Fibroblast of gingiva (primary cell): Measurements from ENCODE around the gene PXDC1.

Experiments
- DNase-seq: peaks from one replicate; pipeline ENCODE4 v3.0.0-alpha.2; 2011; ENCODE audit warnings: low read depth

PXDC1 gene, protein sequence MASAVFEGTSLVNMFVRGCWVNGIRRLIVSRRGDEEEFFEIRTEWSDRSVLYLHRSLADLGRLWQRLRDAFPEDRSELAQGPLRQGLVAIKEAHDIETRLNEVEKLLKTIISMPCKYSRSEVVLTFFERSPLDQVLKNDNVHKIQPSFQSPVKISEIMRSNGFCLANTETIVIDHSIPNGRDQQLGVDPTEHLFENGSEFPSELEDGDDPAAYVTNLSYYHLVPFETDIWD

DNA sequence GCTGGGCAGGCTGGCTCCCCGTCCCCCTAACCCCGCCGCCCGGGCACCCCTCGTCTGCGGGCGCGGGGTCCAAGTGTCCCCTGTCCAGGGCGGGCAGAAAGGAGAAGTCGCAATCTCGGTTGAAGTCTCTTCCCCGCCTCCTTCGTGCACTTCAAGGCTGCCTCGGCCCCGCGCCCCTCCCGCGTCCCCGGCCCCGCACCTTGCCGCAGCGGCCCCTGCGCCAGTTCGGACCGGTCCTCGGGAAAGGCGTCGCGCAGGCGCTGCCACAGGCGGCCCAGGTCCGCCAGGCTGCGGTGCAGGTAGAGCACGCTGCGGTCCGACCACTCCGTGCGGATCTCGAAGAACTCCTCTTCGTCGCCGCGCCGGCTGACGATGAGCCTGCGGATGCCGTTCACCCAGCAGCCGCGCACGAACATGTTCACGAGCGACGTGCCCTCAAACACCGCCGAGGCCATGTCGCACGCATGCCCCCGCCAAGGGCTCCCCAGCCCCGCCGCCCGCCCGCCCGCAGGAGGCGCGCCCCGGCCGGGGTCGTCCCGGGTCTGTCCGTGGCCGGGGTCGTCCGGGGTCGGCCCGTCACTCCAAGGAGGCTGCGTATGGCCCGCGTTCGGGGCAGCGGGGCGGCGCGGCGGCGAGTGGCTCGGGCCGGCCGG, at the start of gene PXDC1:
TSS of gene PXDC1 (minus strand) at position 637 of the 653 bp plus-strand sequence. CDS start at position 455, 182 bp downstream.
- DNase-seq, result no peak

DNA sequence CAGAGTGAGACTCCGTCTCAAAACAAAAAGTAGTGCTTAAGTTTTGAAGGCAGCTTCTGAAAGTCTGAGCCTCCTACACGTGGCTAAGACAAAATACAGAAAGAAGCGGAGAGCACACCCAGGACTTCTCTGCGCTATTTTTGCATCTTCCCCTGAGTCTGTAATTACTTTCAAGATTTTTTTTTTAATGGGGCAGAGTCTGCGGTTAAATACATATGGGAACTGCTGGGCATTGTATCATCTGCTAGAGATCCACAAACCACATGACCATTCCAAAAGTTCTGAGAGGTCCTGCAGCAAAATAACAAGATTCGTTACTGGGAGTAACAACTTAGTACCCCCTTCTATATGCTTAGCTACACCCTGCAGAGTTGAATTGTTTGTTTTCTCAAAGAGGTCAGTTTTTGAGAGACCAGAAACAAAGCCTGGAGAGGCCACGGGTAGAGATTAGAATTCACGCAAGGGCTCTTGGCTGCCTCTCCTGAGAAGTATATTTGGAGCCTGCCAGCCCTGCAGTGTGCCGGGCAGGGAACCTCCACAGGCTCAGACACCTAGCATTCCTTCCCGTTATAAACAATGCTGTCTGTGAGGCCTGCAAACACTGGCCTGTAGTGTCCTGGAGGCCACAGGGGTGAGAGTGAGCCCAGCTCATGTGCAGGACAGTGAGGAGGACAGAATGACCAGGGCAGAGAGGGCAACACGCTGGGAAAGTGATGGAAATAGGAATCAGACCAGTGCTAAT, 49.5 kb upstream of the PXDC1 start:
- DNase-seq, result no peak

DNA sequence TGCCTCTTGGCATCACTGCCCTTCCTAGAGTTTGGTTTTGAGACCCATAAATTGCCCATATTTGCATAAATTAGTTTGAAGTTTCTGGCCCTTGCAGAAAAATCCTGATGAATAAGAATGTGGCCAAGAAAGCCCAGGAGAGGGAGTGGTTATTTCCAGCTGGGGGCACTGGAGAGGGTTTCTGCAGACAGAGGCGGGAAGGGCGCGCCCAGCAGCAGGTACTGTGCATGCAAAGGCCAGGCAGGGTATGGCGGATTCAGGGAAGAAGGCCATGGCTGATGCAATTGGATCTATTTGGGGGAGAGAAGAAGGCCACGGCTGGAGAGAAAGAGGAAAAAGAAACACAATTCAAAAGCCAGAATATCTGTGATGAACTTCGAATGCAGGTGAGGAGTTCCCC, 48.2 kb upstream of the PXDC1 start:
- DNase-seq, result no peak

DNA sequence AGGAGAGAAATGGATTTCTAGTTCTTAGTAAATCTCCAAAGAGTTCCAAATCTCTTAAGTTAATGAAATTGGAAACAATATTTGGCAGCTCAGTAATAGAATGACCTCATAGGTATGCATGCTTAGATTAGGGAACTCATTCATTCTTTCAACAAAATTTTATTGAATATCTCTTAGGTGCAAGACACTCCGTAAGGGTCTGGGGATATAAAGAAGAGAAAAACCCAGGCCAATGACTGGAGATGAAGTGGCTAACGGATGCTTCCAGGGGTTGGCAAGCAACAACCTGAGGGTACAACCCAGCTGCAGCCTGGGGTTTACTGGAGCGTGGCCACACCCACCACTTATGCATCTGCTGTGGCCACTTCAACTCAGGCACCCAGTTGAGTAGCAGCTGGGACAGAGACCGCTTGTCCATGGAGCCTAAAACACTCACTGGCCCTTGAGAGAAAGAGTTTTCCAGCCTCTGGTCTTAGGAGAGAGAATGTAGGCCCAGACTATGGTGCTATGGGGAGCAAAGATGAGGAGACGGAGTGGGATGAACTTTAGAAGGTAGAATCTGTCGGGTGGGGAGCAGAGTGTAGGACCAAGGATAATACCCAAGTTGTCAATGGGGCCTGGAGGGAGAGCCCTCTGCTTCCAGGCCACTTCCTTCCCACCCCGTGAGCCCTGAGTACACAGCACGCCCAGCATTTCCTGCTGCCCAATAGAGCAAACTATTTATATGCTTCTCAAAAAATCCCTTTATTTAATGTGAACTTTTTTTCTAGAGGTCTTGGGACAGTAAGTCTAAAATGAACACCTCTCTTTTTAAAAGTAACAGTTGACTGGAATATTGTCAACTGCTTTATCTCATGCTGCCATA, 46.8 kb upstream of the PXDC1 start:
- DNase-seq, result no peak

DNA sequence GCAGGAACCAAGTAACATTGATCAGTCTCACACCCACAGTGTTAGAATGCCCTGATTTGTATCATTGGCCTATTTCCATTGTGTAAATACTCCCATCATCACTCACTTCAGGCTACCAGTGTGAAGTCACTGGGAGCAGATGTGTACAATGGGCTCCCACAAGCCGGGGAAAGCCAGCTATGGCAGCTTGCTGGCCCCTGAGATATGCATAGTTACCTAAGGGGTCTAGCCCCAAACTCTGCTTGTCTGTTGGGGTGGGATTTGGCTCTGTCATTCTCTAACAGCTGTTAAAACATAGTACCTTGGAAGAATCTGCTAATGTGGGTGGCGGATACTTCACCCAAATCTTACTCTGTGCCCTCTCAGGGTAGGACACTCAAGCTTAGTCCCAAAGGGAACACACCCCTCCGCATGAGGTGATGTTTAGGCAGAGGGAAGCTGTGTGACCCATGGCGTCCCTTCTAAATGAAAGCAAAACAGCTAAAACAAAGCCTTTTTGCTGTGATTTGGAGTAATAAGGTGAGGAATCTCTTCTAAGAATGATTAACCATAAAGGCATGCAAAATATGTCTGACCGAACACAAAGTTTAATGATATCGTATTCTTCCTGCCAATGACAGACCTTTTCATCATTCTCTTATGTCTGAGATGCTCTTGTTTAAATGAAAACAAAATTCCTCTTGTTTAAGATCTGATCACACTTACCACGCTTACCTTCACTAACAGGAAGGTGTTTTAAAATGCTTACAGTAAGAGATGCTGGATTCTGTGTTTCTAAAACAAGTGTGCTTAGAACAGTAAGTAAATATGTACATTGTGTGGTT, 45.9 kb upstream of the PXDC1 start:
- peak; percentile 58 for DNase-seq

DNA sequence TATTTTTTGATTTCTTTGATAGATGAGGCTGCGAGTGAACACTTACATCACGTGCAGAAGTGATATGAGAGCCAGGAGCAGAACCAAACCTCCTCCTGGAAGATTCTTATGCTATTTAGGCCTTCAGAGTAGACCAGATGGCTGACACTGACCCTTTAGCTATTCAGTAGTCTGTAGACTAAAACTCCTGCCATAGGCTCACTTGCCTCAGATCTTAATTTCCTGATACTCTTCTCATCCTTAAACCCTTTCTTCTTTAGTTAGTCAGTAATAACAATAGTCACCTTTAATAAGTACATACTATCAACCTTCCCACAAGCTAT, 45.2 kb upstream of the PXDC1 start:
- no peak for DNase-seq

DNA sequence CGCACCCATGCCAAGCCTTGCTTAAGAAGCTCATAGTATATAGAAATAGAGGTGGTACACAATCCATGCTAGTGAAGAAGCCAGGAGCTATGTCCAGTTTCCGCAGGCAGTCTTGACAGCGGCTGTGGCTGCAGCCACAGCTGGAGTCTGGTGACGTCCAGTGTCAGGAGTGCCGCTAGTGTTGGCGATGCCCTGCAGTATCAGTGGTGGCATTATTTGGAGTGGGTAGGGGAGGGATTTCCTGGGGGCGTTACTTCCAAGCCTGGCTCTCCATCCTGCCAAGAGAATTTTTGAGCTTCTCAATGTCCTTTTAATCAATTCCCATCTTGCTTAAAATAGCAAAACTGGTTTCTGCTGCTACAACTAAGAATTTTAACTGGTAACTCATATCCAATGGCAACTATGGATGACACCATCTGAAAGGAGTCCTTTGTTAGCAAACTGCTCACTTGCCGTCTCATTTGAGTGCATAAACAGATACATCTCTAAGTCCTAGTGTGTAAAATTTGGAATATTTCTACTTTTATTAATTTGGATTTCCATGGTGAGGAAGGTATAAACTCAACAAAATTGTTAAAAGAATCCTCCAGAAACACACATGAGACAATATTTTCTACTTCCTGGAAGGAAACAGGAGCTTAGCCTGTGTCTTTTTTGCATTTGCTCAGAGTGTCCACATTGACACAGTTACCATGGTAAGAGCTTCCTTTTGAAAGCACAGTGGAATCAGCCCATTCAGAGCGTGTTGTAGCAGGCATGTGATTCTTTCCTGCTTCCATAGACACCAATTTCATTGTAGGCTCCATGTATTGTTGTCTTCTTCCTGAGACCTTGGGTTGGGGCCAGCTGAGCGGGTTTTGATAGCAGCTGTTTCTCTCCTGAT, 44.6 kb upstream of the PXDC1 start:
- DNase-seq, result no peak

DNA sequence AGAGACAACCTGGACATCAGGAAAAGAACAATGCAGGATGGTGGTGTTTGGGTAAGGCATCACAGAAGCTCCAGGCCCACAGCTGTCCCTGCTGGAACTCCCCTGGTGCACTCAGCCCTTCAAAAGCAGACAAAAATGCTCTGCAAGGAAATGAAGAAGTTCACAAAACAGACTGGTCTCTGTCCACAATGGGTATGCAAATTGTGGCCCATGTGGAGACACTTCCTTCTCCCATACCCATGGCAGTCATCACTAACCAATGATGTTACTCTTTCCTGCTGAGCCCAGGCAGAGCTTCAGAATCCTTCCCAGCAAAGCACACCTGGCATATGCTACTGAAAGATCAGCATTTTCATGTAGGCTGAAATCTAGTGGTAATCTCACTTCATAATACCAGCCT, 42.6 kb upstream of the PXDC1 start:
- no peak for DNase-seq

DNA sequence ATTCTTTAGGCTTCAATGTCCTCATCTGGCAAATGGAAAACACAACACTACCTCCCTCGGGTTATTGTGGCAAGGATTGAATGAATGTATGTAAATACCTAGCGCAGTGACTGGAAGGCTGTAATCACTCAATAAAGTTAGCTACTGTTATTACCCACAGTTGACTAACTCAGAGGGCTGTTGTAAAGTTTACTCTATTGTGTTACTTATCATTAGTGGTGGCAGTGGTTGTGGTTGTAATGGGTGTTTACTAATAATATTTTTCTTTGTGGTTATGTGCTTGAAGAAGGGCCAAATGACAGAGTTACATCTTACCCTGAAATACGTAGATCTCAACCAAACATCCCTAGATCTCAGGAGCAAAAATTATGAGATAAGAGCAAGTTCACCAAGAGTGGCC, 42.0 kb upstream of the PXDC1 start:
- no peak for DNase-seq

DNA sequence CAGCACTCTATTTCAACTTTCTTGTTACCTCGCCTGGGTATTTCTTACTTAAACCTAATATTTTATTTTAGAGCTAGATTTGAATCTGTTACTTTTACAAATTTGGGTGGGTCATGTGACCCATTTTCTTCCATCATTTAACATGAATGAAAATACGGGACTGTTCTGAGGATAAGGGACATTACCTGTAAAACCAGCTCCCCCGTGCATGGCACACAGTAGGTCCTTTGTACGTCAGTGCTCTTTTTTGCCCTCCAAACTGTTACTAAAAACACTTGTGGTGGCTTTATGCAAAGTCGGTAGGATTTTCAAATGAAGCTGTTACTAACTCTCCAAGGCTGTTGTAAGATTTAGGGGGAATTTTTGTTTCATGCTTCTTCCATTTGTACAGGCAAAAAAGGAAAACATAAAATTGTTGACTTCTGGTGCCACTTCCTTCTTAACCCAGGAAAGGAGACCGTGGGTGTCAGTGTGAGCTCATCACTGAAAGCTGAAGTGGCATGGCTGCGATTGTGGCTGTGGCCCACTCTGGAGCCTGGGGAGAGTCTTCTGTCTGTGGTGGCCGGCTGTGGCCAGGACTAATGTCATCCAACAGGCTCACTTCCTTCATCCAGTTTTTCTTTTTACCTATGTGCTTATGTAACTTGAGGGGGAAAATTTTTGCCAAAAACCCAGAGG, 40.2 kb upstream of the PXDC1 start:
- no peak for DNase-seq

DNA sequence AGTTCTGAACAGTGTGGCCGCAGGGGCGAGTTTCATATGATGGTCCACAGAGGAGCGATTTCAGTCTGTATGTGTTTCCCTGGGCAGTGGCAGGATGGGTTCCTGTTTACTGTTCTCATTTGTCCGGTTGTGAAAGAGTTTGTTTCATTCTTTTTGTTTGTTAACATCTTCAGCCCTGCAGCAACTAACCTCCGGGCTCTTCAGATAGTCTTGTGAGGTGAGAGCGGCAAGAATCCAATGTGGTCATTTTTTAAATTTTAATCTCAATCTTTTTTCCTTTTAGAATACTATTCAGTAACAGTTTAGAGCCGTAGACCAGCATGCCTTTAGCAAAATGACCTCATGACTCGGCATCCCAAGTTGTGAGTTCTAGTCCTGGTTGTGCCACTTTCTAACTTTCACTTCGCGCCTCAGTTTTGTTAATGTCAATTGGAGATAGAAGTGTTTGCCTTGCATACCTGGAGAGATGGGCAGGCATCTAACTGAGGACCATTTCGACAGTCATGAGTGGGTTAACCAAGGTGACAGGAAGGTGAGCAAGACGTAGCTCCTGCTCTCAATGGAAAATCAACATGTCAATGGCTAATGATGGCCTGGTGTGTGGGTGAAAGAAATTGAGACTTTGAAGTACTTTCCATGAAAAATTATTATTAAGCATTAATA, 38.5 kb upstream of the PXDC1 start:
- no peak for DNase-seq

DNA sequence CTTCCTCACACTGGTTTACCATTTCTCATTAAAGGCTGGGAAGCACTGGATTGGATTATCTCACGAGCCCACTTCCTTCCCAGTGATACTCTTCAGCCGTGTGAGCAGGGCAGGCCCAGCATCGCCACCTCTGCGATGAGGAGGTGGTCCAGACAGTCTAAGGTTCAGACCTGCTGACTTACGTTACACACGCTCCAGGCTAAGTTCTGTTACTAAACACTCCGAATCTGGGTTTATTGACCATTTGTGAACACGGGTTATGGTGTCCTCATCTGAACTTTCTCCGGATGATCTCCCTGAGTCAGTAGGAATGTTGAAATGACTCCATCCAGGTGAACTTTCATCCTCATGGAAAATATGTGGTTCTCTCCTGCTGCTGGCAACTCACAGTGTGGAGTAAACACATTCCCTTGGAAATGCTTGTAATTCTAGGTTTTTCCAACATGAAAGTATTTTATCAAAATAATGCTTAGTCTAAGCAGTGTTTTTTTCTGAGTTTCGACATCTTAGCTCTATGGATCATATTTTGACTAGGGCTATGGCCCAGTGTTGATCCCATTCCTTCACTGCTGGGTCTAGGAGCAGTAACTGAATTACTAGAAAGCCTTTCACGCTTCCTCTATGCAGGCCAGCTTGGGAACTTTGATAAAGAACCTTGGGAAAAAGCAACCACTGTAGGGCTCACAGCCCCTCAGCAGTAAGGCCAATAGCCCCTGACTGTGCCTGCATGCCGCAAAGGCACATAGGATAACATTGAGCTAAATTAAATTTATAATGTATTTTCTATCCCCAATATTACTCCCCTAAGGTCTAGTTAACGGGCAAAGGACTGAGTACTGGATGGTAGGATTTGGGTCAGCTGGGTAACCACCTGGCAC, 37.7 kb upstream of the PXDC1 start:
- peak; percentile 24 for DNase-seq

DNA sequence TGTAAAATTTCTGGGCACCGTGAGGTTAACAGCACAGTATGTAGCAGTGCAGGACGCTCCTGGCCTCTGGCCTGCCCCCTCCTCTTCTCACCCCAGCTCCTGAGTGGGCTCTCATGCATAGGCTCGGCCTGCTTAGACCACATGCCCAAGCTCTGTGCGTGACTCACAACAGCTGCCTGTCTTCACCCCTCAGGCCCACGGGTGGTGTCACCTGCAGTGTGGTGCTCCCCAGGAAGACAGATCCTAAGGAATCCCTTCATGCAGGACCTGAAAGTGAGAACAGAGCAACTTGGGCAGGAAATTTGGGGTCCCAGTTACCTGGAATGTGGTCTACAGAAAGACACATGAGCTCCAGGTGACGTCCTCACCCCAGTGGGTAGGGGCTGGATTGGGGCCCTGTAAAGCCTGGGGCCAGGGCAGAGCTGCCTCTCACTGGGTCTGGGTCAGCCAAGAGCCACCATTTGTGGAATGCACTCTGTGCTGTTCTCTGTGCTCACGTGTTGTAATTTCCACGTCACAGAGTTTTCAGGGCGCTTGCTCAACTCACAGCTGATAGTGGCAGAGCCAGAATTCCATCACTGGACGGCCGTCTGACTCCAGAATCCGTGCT, 37.0 kb upstream of the PXDC1 start:
- DNase-seq, result no peak

DNA sequence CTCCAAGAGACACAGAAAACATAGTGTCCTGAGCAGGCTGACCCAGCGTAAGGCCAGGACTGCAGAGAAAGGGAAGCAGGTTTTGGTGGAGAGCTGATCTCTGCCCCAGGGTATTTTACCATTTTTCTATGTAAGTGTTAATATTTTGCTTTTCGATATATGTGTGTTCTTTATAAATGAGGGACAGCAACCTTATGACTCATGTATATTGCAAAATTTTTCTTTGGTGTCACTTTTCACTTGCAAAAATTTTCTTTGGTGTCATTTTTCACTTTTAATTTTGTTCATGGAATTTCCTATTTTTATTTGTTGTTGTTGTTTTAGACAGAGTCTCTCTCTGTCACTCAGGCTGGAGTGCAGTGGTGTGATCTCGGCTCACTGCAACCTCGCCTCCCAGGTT, 34.6 kb upstream of the PXDC1 start:
- peak; percentile 61 for DNase-seq

DNA sequence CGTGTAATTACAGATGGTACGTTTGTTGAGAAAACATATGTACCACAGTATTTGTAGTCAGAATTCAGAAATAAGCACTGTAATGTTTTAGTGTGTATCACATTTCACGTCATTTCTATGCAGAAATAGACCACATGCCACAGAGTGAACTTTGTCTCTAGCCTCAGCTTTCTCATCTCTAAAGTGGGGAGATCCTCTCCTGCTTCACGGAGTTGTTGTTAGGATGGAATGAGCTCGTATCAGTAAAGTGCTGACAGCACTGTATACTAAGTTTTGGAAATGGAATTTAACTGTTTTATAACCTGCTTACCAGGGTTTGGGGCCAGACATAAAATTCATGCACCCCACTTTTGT, 34.2 kb upstream of the PXDC1 start:
- no peak for DNase-seq

DNA sequence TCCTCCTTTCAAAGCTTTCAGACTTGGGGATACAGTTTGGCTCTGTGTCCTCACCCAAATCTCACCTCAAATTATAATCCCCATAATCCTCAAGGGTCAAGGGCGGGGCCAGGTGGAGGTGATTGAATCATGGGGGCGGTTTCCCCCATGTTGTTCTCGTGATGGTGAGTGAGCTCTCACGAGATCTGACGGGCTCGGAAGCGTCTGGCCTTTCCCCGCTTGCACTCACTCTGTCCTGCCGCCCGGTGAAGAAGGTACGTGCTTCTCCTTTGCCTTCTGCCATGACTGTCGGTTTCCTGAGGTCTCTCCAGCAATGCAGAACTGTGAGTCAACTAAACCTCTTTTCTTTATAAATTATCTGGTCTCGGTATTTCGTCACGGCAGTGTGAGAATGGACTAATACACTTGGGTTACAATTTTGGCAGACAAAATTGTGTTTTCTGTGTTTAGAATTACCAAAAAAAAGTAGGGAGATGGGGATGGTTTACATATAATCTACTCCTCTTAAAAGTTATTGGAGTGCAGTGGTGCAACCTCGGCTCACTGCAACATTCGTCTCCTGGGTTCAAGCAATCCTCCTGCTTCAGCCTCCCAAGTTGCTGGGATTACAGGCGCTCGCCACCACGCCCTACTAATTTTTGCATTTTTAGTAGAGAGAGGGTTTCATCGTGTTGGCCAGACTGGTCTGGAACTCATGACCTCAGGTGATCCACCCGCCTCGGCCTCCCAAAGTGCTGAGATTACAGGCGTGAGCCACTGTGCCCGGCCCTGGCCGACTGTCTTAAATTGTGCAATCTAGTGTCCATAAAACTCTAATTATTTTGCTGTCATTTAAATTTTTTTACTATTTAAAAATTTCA, 33.6 kb upstream of the PXDC1 start:
- peak; percentile 67 for DNase-seq

DNA sequence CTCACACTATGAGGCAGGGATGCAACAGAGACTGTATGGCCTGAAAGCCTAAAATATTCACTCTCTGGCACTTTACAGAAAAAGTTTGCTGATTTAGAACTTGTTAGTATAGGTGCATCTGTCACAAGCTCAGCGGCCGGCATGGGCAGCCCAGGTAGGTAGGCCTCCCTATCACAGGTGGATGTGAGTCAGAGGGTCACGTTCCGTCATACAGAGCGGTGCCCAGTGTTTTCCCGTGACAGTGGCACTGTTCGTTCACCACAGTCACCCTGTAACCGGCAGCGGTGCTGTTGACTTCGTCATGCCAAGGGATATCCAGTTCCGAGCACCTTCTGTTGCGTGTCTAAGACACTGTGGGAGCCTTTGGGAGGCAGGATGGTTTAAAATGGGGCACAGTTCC, 32.9 kb upstream of the PXDC1 start:
- DNase-seq, result no peak
